Esophagus muscularis mucosa (tissue), 4 donors: Measurements from ENCODE around the gene PATL2. TPM values are rescaled to one million over a fixed set of nuclear protein-coding genes. Genes with fewer than 3 reads are reported as not detected.

Experiments used
- DNase-seq: peaks from one replicate; pipeline ENCODE4 v3.0.0-alpha.2; 2017; ENCODE audit errors: extremely low spot score
- H3K27ac ChIP-seq, 4 donors: fragments of 200-600 bp; sonication (generic); replicated peaks in 1 of 4; 1 replicate in 3 of 4; 2 replicates in 1 of 4; pipeline ENCODE4 v1.5.1; 2016 to 2019; ENCODE audit warnings: mild to moderate bottlenecking in 1 of 4
- H3K27me3 ChIP-seq, 4 donors: fragments of 200-600 bp; sonication (generic); one replicate each; pipeline versions ENCODE4 v1.5.1 to v1.6.0; 2016 to 2019
- H3K36me3 ChIP-seq, 4 donors: fragments of 200-600 bp; sonication (generic); one replicate each; pipeline ENCODE4 v1.5.1; 2016 to 2019
- H3K4me1 ChIP-seq, 4 donors: fragments of 200-600 bp; sonication (generic); one replicate each; pipeline ENCODE4 v1.5.1; 2016 to 2019
- H3K4me3 ChIP-seq, 4 donors: fragments of 200-600 bp; sonication (generic); 1 replicate in 2 of 4; 2 replicates in 2 of 4; pipeline ENCODE4 v1.5.1; 2016 to 2019; ENCODE audit warnings: mild to moderate bottlenecking in 4 of 4, moderate library complexity in 1 of 4
- H3K9me3 ChIP-seq, 4 donors: fragments of 200-600 bp; sonication (generic); 1 replicate in 3 of 4; 2 replicates in 1 of 4; pipeline ENCODE4 v1.5.1; 2016 to 2019
- CTCF ChIP-seq, 3 experiments: fragments of 200-600 bp in 2 of 3; fragments of 450-650 bp in 1 of 3; sonication (generic) in 2 of 3; IDR thresholded peaks; one replicate each; pipeline ENCODE4 v1.5.1; 2017 to 2019; ENCODE audit warnings: antibody characterized with exemption in 3 of 3, mild to moderate bottlenecking in 2 of 3, moderate library complexity in 1 of 3
- EP300 ChIP-seq: sonication (generic); formaldehyde crosslinking; IDR thresholded peaks from one replicate; pipeline ENCODE4 v1.6.1; 2017; ENCODE audit warnings: antibody characterized with exemption
- POLR2A ChIP-seq: fragments of 450-650 bp; IDR thresholded peaks from one replicate; pipeline ENCODE4 v1.6.1; 2017; ENCODE audit warnings: antibody characterized with exemption, moderate library complexity, mild to moderate bottlenecking, low read depth
- POLR2AphosphoS5 ChIP-seq, 2 donors: sonication (generic); formaldehyde crosslinking; IDR thresholded peaks; one replicate each; pipeline ENCODE4 v1.6.1; 2017; ENCODE audit warnings: antibody characterized with exemption in 2 of 2
- WGBS: methylation state at CpG from one replicate; pipeline ENCODE4 v1.1.5; 2018; 5-methylcytosine and 5-hydroxymethylcytosine counted together
- intact Hi-C: fragments of 100-400 bp; cut with DNase I; formaldehyde crosslinking; loops from one replicate; pipeline ENCODE4 v1.15.1; 2023
- small RNA-seq, 3 donors: library from RNA; depleted of rRNA; stranded (forward); fragments of <200 nt; gene quantifications; one replicate each; pipeline ENCODE3, GENCODE V24; 2016
- total RNA-seq, 4 donors: library from RNA; depleted of rRNA; stranded (reverse); fragments of >200 nt; gene quantifications; one replicate each; pipeline versions ENCODE4 v1.1.0 to v1.2.1, GENCODE V29; 2016

Gene PATL2
- total RNA-seq, 4 donors from 2014 or later = 0.19 to 0.50 (median 0.41) TPM

GRCh38 chr15:44623178-44623577 is 87.9 kb downstream of the PATL2 start:
- H3K4me1 ChIP-seq = no peaks in the 10 kb centered on the region
- TF ChIP-seq CTCF (IDR thresholded peaks at IDR 0.05) = no peak
- TF ChIP-seq POLR2AphosphoS5 (IDR thresholded peaks at IDR 0.05) = no peak
- no peak for TF ChIP-seq EP300
- TF ChIP-seq POLR2A = no peak
- H3K4me3 ChIP-seq = no peak overlapping the region
- no peak overlapping the region for H3K27ac ChIP-seq
- no peak for DNase-seq
- peaks cover 45 to 100% (median 80%) of the 10 kb centered on the region in 4 donors for H3K36me3 ChIP-seq
- no peaks in the 10 kb centered on the region for H3K27me3 ChIP-seq
- no peaks in the 10 kb centered on the region for H3K9me3 ChIP-seq
- intact Hi-C loops = no loop called here

GRCh38 chr15:44620081-44620480 is 91.0 kb downstream of the PATL2 start:
- no peaks in the 10 kb centered on the region for H3K27me3 ChIP-seq
- H3K9me3 ChIP-seq = no peaks in the 10 kb centered on the region
- no peaks in the 10 kb centered on the region for H3K4me1 ChIP-seq
- WGBS = 96% methylated on average over 1 of the region's 1 CpG
- no peak for DNase-seq
- peaks cover 37 to 95% (median 82%) of the 10 kb centered on the region in 4 donors for H3K36me3 ChIP-seq
- intact Hi-C loops = no loop called here
- H3K4me3 ChIP-seq = no peak overlapping the region
- no peak overlapping the region for H3K27ac ChIP-seq
- TF ChIP-seq POLR2AphosphoS5 (IDR thresholded peaks at IDR 0.05) = no peak

DNA sequence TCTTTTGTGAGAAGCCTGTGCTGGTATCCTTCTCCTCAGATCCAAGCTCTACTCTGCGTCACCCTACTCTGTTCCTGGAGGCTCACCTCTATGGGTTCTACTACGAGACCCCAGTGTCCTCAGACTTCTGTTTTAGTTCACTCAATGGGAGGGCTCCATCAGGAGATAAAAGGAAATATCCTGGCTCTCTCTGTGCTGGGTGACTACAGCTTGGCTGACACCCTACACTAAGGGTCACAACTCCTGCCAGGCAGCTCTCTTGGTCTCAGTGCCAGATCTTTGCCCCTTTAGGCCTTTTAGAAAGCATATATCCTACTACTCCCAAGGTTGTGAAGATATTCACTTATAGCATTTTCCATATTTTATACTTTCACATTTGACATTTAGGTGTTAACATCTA is 94.1 kb downstream of the PATL2 start:
- H3K36me3 ChIP-seq = peaks cover 58 to 97% (median 90%) of the 10 kb centered on the region in 4 donors
- intact Hi-C loops = no loop called here
- TF ChIP-seq EP300 = no peak
- TF ChIP-seq POLR2AphosphoS5 (IDR thresholded peaks at IDR 0.05) = no peak
- no peak for TF ChIP-seq CTCF (IDR thresholded peaks at IDR 0.05)
- TF ChIP-seq POLR2A = no peak

More for the DNA sequence above, 94.1 kb downstream of the PATL2 start:
- 100% methylated on average over 2 of the region's 2 CpGs for WGBS
- no peak overlapping the region for H3K4me3 ChIP-seq
- H3K27me3 ChIP-seq = no peaks in the 10 kb centered on the region
- no peaks in the 10 kb centered on the region for H3K4me1 ChIP-seq
- DNase-seq = no peak
- no peaks in the 10 kb centered on the region for H3K9me3 ChIP-seq
- H3K27ac ChIP-seq = no peak overlapping the region

Small RNAs within 50 kb of the gene (small RNA-seq; reads per million reads assigned to genes)
- gene RF00019 = 0 reads per million in 3 donors

Other genes with a start within 250 kb of the PATL2 start
- 10 to 100 TPM; 46.2 to 60.6 (median 53.7) TPM for gene EIF3J, start 174.2 kb downstream of the PATL2 start, total RNA-seq
- gene SPG11, start 47.7 kb downstream of the PATL2 start, total RNA-seq = 10 to 100 TPM; 40.4 to 80.6 (median 55.2) TPM
- 1,000 to 10,000 TPM; 1,352 to 2,424 (median 1,510) TPM for gene B2M, start 194 bp upstream of the PATL2 start, total RNA-seq
- gene TRIM69, start 25.2 kb upstream of the PATL2 start, total RNA-seq = 10 to 100 TPM; 20.3 to 23.3 (median 21.9) TPM
- not detected for gene TERB2, start 245.4 kb upstream of the PATL2 start, total RNA-seq